HFFc6 (cell line): Measurements from ENCODE around the gene PEX10. TPM values are rescaled to one million over a fixed set of nuclear protein-coding genes. Genes with fewer than 3 reads are reported as not detected.

Source experiments
- total RNA-seq, 6 experiments: library from RNA; stranded (reverse); fragmentation: NEBNext Ultra II Directional; extraction: Animal tissue kit (Norgen Biotek cat#: 25700); gene quantifications; 2 replicates in 1 of 6; 3 replicates in 5 of 6; pipeline ENCODE4 v1.2.3, GENCODE V29; 2021

Gene PEX10
- total RNA-seq, 6 experiments from 2014 or later = 25.4 to 29.8 (median 26.4) TPM

Other genes starting within 250 kb of the PEX10 start
- gene FAAP20, start 217.8 kb downstream of the PEX10 start, total RNA-seq = 10 to 100 TPM; 75.3 to 97.4 (median 82.7) TPM
- gene SKI, start 184.2 kb downstream of the PEX10 start, total RNA-seq = 10 to 100 TPM; 63.7 to 76.6 (median 66.1) TPM
- 1 to 10 TPM; 5.3 to 8.9 (median 6.9) TPM for gene MORN1, start 21.0 kb downstream of the PEX10 start, total RNA-seq
- gene RER1, start 20.7 kb downstream of the PEX10 start, total RNA-seq = 100 to 1,000 TPM; 254 to 303 (median 283) TPM
- under 1 TPM in 5 of 6 experiments, not detected in 1; 0.09 to 0.34 (median 0.18) TPM for gene PLCH2, start 63.7 kb upstream of the PEX10 start, total RNA-seq
- 10 to 100 TPM; 20.6 to 26.4 (median 24.0) TPM for gene PANK4, start 114.0 kb upstream of the PEX10 start, total RNA-seq
- gene HES5, start 117.7 kb upstream of the PEX10 start, total RNA-seq = under 1 TPM in 5 of 6 experiments, not detected in 1; 0.28 to 0.57 (median 0.36) TPM
- gene TNFRSF14, start 143.8 kb upstream of the PEX10 start, total RNA-seq = 10 to 100 TPM in 4 of 6 experiments, 1 to 10 TPM in 2; 7.4 to 14.2 (median 11.5) TPM
- 10 to 100 TPM; 27.1 to 38.9 (median 34.7) TPM for gene PRXL2B, start 174.2 kb upstream of the PEX10 start, total RNA-seq
- not detected for gene MMEL1, start 220.5 kb upstream of the PEX10 start, total RNA-seq